Measurements from ENCODE around the gene LRP4.

- no peak for TF ChIP-seq CTCF (IDR thresholded peaks at IDR 0.05)
- no peak for TF ChIP-seq POLR2AphosphoS5 (IDR thresholded peaks at IDR 0.05; ENCODE audit: insufficient read depth in 1 of 2, low read depth in 1 of 2)
Observed at GRCh38 chr11:46907606-46908005, 10.7 kb downstream of the LRP4 start.

Measured in vagina (tissue), 2 donors.